ENCODE results near the gene PRKD1.
"Not testable (repeated sequence)": the region's sequence is repeated elsewhere in the genome, so short reads cannot be mapped to it uniquely, and the experiment has no call there.

PRKD1 gene

DNA sequence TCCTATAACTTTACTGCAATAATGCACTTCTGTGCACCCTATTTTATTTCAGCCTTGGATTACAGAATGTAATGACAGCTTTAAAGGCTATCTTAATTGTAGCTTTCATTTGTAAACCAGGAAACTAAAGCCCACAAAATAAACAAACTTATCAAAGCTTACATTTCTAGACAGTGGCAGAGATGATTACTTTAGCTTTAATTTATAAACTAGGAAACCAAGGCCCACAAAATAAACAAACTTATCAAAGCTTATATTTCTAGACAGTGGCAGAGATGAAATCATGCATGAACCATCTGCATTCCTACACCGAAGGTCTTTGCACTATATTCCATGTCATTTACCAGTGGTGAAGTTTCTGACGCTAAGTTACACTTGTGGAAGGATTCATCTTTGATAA lies 74.4 kb downstream of the PRKD1 start:
- H3K9ac ChIP-seq (ENCODE audit: insufficient read length, low read depth) = no peak overlapping the region
- DNase-seq (ENCODE audit: low read depth, low spot score) = no peak
- no peaks in the 10 kb centered on the region for H3K36me3 ChIP-seq (ENCODE audit: insufficient read depth, insufficient read length, low read length)
- TF ChIP-seq SUZ12 (IDR thresholded peaks at IDR 0.05; ENCODE audit: extremely low read depth, insufficient read depth, insufficient read length) = no peak
- no peak for TF ChIP-seq YY1 (IDR thresholded peaks at IDR 0.05; ENCODE audit: insufficient read depth, insufficient read length)
- no peak for TF ChIP-seq ZNF274 (IDR thresholded peaks at IDR 0.05; ENCODE audit: low read depth, low read length)
- H3K27me3 ChIP-seq (ENCODE audit: insufficient read depth, insufficient read length) = no peaks in the 10 kb centered on the region
- no peaks in the 10 kb centered on the region; the same call in 1 of the 2 replicates for H3K9me3 ChIP-seq (ENCODE audit: insufficient read depth, low read length)
- H3K4me3 ChIP-seq (ENCODE audit: insufficient read length, low read depth) = no peak overlapping the region
- no peaks in the 10 kb centered on the region for H3K4me1 ChIP-seq (ENCODE audit: insufficient read depth, insufficient read length)

DNA sequence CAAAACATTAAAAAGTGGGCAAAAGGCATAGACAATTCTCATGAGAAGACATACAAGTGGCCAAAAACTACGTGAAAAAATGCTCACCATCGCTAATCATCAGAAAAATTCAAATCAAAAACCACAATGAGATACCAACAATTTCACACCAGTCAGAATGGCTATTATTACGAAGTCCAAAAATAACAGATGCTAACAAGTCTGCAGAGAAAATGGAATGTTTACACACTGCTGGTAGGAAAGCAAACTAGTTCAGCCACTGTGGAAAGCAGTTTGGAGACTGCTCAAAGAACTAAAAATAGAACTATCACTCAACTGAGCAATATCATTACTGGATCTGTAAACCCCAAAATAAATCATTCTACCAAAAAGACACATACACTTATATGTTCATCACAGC lies 76.2 kb downstream of the PRKD1 start:
- H3K4me3 ChIP-seq (ENCODE audit: insufficient read length, low read depth) = no peak overlapping the region
- TF ChIP-seq YY1 (IDR thresholded peaks at IDR 0.05; ENCODE audit: insufficient read depth, insufficient read length) (no peak), SUZ12 (IDR thresholded peaks at IDR 0.05; ENCODE audit: extremely low read depth, insufficient read depth, insufficient read length) (no peak), ZNF274 (IDR thresholded peaks at IDR 0.05; ENCODE audit: low read depth, low read length) (no peak)

DNA sequence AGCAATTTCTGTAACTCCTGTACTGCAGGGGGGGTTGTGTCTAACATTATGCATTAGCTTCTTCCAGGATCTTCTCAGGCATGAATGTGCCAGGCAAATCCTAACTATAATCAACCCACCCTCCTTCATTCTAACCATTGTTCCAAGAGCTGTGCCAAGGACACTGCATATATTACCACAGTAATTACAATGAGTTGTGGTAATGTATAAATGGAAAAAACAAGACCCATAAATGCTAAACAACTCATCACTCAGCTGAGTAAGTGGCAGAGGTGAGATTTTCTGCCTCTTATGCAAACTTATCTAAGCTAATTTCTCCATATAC lies 80.6 kb downstream of the PRKD1 start:
- Histone ChIP-seq H3K27me3 (ENCODE audit: insufficient read depth, insufficient read length) (no peaks in the 10 kb centered on the region), H3K4me3 (ENCODE audit: insufficient read length, low read depth) (no peak overlapping the region), H3K4me1 (ENCODE audit: insufficient read depth, insufficient read length) (no peaks in the 10 kb centered on the region), H3K36me3 (ENCODE audit: insufficient read depth, insufficient read length, low read length) (no peaks in the 10 kb centered on the region), H3K9ac (ENCODE audit: insufficient read length, low read depth) (no peak overlapping the region), H3K9me3 (ENCODE audit: insufficient read depth, low read length) (no peaks in the 10 kb centered on the region)
- TF ChIP-seq SUZ12 (IDR thresholded peaks at IDR 0.05; ENCODE audit: extremely low read depth, insufficient read depth, insufficient read length) (no peak), YY1 (IDR thresholded peaks at IDR 0.05; ENCODE audit: insufficient read depth, insufficient read length) (no peak), ZNF274 (IDR thresholded peaks at IDR 0.05; ENCODE audit: low read depth, low read length) (no peak)
- no peak for DNase-seq (ENCODE audit: low read depth, low spot score)

More for the DNA sequence above, 76.2 kb downstream of the PRKD1 start:
- Histone ChIP-seq H3K27me3 (ENCODE audit: insufficient read depth, insufficient read length) (no peaks in the 10 kb centered on the region), H3K36me3 (ENCODE audit: insufficient read depth, insufficient read length, low read length) (no peaks in the 10 kb centered on the region), H3K9ac (ENCODE audit: insufficient read length, low read depth) (no peak overlapping the region), H3K9me3 (ENCODE audit: insufficient read depth, low read length) (no peaks in the 10 kb centered on the region), H3K4me1 (ENCODE audit: insufficient read depth, insufficient read length) (no peaks in the 10 kb centered on the region)
- no peak for DNase-seq (ENCODE audit: low read depth, low spot score)

DNA sequence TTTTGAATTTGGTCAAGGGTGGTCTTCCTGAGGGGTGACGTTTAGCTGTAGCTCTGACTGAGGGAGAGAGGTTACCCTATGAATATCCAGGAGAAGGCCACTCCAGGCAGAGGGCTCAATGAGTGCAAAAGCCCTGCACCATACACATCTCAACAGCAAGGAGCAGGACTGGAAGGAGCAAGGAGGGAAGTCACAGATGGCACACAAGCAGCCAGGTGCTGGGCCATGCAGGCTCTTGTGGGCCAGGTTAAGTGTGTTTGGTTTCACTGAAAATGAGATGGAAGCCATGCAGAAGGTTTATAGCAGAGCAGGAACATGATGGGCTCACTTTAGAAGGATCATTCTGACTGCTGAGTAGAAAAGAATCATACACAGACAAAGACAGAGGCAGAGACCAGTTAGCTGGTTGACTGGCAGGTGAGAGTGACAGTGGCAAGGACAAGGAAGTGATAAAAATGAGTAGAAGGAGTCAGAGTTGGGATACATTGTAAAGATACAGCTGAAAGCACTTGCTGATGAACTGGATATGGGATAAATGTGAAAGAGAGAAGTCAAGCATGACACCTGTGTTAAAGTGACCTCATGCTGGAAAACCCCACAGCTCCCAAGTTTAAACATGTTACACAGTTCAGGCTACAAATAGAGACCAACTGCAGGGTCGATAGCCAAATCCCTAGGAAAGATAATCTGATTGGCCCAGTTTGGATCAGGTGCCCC lies 81.2 kb downstream of the PRKD1 start:
- H3K9ac ChIP-seq (ENCODE audit: insufficient read length, low read depth) = no peak overlapping the region
- TF ChIP-seq SUZ12 (IDR thresholded peaks at IDR 0.05; ENCODE audit: extremely low read depth, insufficient read depth, insufficient read length) (no peak), YY1 (IDR thresholded peaks at IDR 0.05; ENCODE audit: insufficient read depth, insufficient read length) (no peak), ZNF274 (IDR thresholded peaks at IDR 0.05; ENCODE audit: low read depth, low read length) (no peak)
- H3K9me3 ChIP-seq (ENCODE audit: insufficient read depth, low read length) = no peaks in the 10 kb centered on the region
- H3K27me3 ChIP-seq (ENCODE audit: insufficient read depth, insufficient read length) = no peaks in the 10 kb centered on the region
- H3K4me1 ChIP-seq (ENCODE audit: insufficient read depth, insufficient read length) = no peaks in the 10 kb centered on the region
- H3K36me3 ChIP-seq (ENCODE audit: insufficient read depth, insufficient read length, low read length) = no peaks in the 10 kb centered on the region
- H3K4me3 ChIP-seq (ENCODE audit: insufficient read length, low read depth) = no peak overlapping the region
- DNase-seq (ENCODE audit: low read depth, low spot score) = no peak

DNA sequence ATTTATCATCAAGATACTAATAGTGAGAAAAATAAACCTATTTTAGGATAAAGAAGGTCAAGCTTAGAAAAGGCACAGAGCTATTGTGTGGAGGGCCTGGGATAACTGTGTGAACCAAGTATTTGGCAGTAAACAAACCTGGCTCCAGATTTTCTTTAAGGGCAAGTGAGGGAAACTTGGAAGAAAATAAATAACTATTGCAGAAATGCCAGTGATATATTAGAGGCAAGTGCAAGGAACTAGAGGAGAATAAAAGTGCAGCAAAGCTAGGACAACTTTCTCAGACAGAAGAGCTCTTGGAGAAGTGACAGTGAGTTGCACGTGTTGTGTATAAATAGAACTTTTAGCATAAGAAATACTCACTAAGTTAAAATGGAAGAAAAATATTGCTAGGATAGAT lies 83.7 kb downstream of the PRKD1 start:
- TF ChIP-seq SUZ12 (IDR thresholded peaks at IDR 0.05; ENCODE audit: extremely low read depth, insufficient read depth, insufficient read length) = no peak
- no peak for TF ChIP-seq ZNF274 (IDR thresholded peaks at IDR 0.05; ENCODE audit: low read depth, low read length)
- no peak for TF ChIP-seq YY1 (IDR thresholded peaks at IDR 0.05; ENCODE audit: insufficient read depth, insufficient read length)
- H3K4me1 ChIP-seq (ENCODE audit: insufficient read depth, insufficient read length) = no peaks in the 10 kb centered on the region
- no peak for DNase-seq (ENCODE audit: low read depth, low spot score)
- no peak overlapping the region for H3K4me3 ChIP-seq (ENCODE audit: insufficient read length, low read depth)
- H3K9me3 ChIP-seq (ENCODE audit: insufficient read depth, low read length) = peaks cover 12% of the 10 kb centered on the region; the same call in 1 of the 2 replicates
- no peak overlapping the region for H3K9ac ChIP-seq (ENCODE audit: insufficient read length, low read depth)
- H3K36me3 ChIP-seq (ENCODE audit: insufficient read depth, insufficient read length, low read length) = no peaks in the 10 kb centered on the region
- no peaks in the 10 kb centered on the region for H3K27me3 ChIP-seq (ENCODE audit: insufficient read depth, insufficient read length)

DNA sequence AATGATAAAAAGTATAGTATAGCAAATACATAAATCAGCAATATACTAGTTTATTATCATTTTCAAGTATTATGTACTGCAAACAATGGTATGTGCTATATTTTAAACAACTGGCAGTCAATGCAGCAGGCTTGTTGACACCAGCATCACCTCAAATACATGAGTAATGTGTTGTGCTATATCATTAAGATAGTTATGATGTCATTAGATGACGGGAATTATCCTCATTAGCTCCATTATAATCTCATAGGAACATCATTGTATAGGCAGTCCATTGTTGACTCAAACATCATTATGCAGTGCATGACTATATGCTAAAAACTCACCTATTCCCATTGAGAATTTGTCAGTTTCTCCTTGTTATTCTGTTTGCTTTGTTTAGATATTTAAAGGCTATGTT lies 85.4 kb downstream of the PRKD1 start:
- Histone ChIP-seq H3K9ac (ENCODE audit: insufficient read length, low read depth) (no peak overlapping the region), H3K9me3 (ENCODE audit: insufficient read depth, low read length) (peaks cover 18% of the 10 kb centered on the region; the same call in 1 of the 2 replicates), H3K4me1 (ENCODE audit: insufficient read depth, insufficient read length) (no peaks in the 10 kb centered on the region), H3K36me3 (ENCODE audit: insufficient read depth, insufficient read length, low read length) (no peaks in the 10 kb centered on the region), H3K27me3 (ENCODE audit: insufficient read depth, insufficient read length) (no peaks in the 10 kb centered on the region), H3K4me3 (ENCODE audit: insufficient read length, low read depth) (no peak overlapping the region)
- no peak for DNase-seq (ENCODE audit: low read depth, low spot score)
- TF ChIP-seq YY1 (IDR thresholded peaks at IDR 0.05; ENCODE audit: insufficient read depth, insufficient read length) = no peak
- TF ChIP-seq SUZ12 (IDR thresholded peaks at IDR 0.05; ENCODE audit: extremely low read depth, insufficient read depth, insufficient read length) = no peak

DNA sequence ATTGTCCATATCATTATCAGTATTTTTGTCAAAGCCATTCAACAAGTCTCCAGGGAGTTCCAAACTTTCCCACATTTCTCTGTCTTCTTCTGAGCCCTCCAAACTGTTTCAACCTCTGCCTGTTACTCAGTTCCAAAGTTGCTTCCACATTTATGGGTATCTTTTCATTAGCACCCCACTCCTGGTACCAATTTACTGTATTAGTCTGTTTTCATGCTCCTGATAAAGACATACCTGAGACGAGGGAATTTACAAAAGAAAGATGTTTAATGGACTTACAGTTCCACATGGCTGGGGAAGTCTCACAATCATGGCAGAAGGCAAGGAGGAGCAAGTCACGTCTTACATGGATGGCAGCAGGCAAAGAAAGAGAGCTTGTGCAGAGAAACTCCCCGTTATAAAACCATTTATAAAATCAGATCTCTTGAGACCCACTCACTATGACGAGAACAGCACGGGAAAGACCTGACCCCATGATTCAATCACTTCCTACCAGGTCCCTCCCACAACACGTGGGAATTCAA lies 87.2 kb downstream of the PRKD1 start:
- not testable (repeated sequence) for DNase-seq (ENCODE audit: low read depth, low spot score); H3K4me3 ChIP-seq (ENCODE audit: insufficient read length, low read depth)
- H3K9me3 ChIP-seq (ENCODE audit: insufficient read depth, low read length) = peaks cover 18% of the 10 kb centered on the region; the same call in 1 of the 2 replicates

DNA sequence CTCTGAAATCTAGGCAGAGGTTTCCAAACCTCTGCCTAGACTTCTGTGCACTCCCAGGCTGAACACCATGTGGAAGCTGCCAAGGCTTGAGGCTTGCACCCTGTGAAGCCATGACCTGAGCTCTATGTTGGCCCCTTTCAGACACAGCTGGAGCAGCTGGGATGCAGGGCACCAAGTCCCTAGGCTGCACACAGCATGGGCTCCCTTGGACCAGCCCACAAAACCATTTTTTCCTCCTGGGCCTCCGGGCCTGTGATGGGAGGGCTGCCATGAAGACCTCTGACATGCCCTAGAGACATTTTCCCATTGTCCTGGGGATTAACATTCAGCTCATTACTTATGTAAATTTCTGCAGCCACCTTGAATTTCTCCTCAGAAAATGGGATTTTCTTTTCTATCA lies 88.0 kb downstream of the PRKD1 start:
- not testable (repeated sequence) for H3K4me3 ChIP-seq (ENCODE audit: insufficient read length, low read depth); H3K4me1 ChIP-seq (ENCODE audit: insufficient read depth, insufficient read length); H3K36me3 ChIP-seq (ENCODE audit: insufficient read depth, insufficient read length, low read length); H3K27me3 ChIP-seq (ENCODE audit: insufficient read depth, insufficient read length); DNase-seq (ENCODE audit: low read depth, low spot score); H3K9ac ChIP-seq (ENCODE audit: insufficient read length, low read depth)
- peaks cover 18% of the 10 kb centered on the region; the same call in 1 of the 2 replicates for H3K9me3 ChIP-seq (ENCODE audit: insufficient read depth, low read length)

More for the DNA sequence above, 87.2 kb downstream of the PRKD1 start:
- not testable (repeated sequence) for H3K36me3 ChIP-seq (ENCODE audit: insufficient read depth, insufficient read length, low read length); H3K27me3 ChIP-seq (ENCODE audit: insufficient read depth, insufficient read length); H3K9ac ChIP-seq (ENCODE audit: insufficient read length, low read depth); H3K4me1 ChIP-seq (ENCODE audit: insufficient read depth, insufficient read length)
